ENCODE results near the gene CFAP20DC.

DNA sequence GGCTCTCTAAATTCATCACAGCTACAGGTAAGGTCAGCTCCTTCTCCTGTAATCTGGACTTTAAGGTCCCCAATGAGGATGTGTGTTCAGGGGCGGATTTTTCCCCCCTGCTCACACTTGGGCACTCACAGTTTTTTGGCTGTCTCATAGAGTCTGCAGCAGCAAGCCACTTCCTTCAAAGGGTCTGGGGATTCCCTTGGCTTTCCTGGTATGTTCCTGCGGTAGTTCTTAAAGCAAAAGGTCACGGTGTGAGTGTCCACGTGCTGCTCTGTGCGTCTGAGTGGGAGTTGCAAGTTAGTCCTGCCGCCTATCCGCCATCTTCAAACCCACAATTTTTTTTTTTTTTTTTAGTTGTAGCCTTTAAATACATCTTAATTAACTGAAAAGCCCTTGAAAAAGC, 15.4 kb upstream of the CFAP20DC start:
- TF ChIP-seq, protein P1, sequence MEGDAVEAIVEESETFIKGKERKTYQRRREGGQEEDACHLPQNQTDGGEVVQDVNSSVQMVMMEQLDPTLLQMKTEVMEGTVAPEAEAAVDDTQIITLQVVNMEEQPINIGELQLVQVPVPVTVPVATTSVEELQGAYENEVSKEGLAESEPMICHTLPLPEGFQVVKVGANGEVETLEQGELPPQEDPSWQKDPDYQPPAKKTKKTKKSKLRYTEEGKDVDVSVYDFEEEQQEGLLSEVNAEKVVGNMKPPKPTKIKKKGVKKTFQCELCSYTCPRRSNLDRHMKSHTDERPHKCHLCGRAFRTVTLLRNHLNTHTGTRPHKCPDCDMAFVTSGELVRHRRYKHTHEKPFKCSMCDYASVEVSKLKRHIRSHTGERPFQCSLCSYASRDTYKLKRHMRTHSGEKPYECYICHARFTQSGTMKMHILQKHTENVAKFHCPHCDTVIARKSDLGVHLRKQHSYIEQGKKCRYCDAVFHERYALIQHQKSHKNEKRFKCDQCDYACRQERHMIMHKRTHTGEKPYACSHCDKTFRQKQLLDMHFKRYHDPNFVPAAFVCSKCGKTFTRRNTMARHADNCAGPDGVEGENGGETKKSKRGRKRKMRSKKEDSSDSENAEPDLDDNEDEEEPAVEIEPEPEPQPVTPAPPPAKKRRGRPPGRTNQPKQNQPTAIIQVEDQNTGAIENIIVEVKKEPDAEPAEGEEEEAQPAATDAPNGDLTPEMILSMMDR (IDR thresholded peaks at IDR 0.05; ENCODE audit: low read depth, low read length), result no peak
- no peak for TF ChIP-seq EZH2phosphoT487 (IDR thresholded peaks at IDR 0.05; ENCODE audit: low read depth)

Measured in OCI-LY3 (cell line).